VCaP (cell line): ENCODE results near the gene SMIM41.

Source experiments
- H3K27ac ChIP-seq: fragments of 450-650 bp; 2 replicates; pipeline ENCODE4 v1.5.1; 2017
- CTCF ChIP-seq: fragments of 450-650 bp; conservative IDR thresholded peaks from 2 replicates; pipeline ENCODE4 v1.5.1; 2017; ENCODE audit warnings: mild to moderate bottlenecking, moderate library complexity

Gene SMIM41

GRCh38 chr12:52151837-52152783 lies 72.6 kb downstream of the SMIM41 start:
- H3K27ac ChIP-seq = peak overlapping the region; percentile 63; the same call in 1 of the 2 replicates

GRCh38 chr12:52152905-52153317 lies 73.4 kb downstream of the SMIM41 start:
- no peak for TF ChIP-seq CTCF
- no peak overlapping the region; the same call in 1 of the 2 replicates for H3K27ac ChIP-seq

More at GRCh38 chr12:52151837-52152783, 72.6 kb downstream of the SMIM41 start:
- TF ChIP-seq CTCF = peak; percentile 98

- no peak overlapping the region for H3K27ac ChIP-seq
Measured at GRCh38 chr12:52155048-52155868, 75.8 kb downstream of the SMIM41 start.

GRCh38 chr12:52156311-52156710 lies 76.8 kb downstream of the SMIM41 start:
- H3K27ac ChIP-seq = no peak overlapping the region
- no peak for TF ChIP-seq CTCF

More at GRCh38 chr12:52155048-52155868, 75.8 kb downstream of the SMIM41 start:
- TF ChIP-seq CTCF = no peak

GRCh38 chr12:52156757-52157565 lies 77.5 kb downstream of the SMIM41 start:
- H3K27ac ChIP-seq = no peak overlapping the region
- peak; percentile 96 for TF ChIP-seq CTCF

- TF ChIP-seq CTCF = no peak
- no peak overlapping the region for H3K27ac ChIP-seq
Measured at GRCh38 chr12:52157566-52158150, 78.2 kb downstream of the SMIM41 start.
